ENCODE results near the gene SLC1A4. TPM values are rescaled to one million over a fixed set of nuclear protein-coding genes. Genes with fewer than 3 reads are reported as not detected.

Gene SLC1A4
- polyA plus RNA-seq, 1 of the 3 experiments (the other 2 are of a cell fraction) = 4.4 TPM

GRCh38 chr2:65037178-65037577 lies 48.0 kb downstream of the SLC1A4 start:
- no peak overlapping the region for H3K4me2 ChIP-seq
- whole genome bisulfite sequencing (ENCODE audit: low lambda C conversion rate) = 89% methylated on average over 3 of the region's 3 CpGs
- no peak overlapping the region for H3K9ac ChIP-seq
- H3K4me3 ChIP-seq (ENCODE audit: low read depth in 2 of 2, low read length in 1 of 2) = no peak overlapping the region
- no peak overlapping the region for H3K27ac ChIP-seq (ENCODE audit: low read depth in 2 of 2, low read length in 1 of 2)
- no peaks in the 10 kb centered on the region for H3K79me2 ChIP-seq (ENCODE audit: insufficient read depth)
- no peaks in the 10 kb centered on the region for H3K9me3 ChIP-seq
- H3K36me3 ChIP-seq (replicated peaks in 1 of 2; ENCODE audit: control insufficient read depth in 1 of 2, insufficient read depth in 2 of 2, low read length in 1 of 2) = no peaks in the 10 kb centered on the region
- no peak overlapping the region for H2AFZ ChIP-seq (ENCODE audit: low read depth)
- ChIA-PET POLR2A (interaction anchor here (0.7 kb wide), 1 partner anchor 45 kb away, joined by 4 read pairs; no protein-coding TSS in a partner anchor), CTCF (interaction anchor here (0.7 to 13.1 kb wide), 4 partner anchors 42 to 228 kb away, joined by 3 to 130 read pairs (median 4); no protein-coding TSS in a partner anchor)
- no peaks in the 10 kb centered on the region for H3F3A ChIP-seq (replicated peaks; ENCODE audit: insufficient read depth)
- no peaks in the 10 kb centered on the region for H3K27me3 ChIP-seq (ENCODE audit: insufficient read depth)
- no peaks in the 10 kb centered on the region for H4K20me1 ChIP-seq (ENCODE audit: insufficient read depth)
- no peaks in the 10 kb centered on the region for H3K4me1 ChIP-seq (ENCODE audit: control insufficient read depth in 1 of 2, insufficient read depth in 2 of 2, low read depth in 1 of 2, low read length in 1 of 2)
- DNase-seq = no peak
- TF ChIP-seq SIN3A (IDR thresholded peaks at IDR 0.05; ENCODE audit: borderline replicate concordance, low read depth, low read length) = no peak
- TF ChIP-seq NFIC (IDR thresholded peaks at IDR 0.05; ENCODE audit: borderline replicate concordance) = no peak
- TF ChIP-seq ELF1 (IDR thresholded peaks at IDR 0.05) = no peak
- TF ChIP-seq USF2 (IDR thresholded peaks at IDR 0.05; ENCODE audit: borderline replicate concordance, low read depth, low read length) = no peak
- no peak for TF ChIP-seq NRF1 (IDR thresholded peaks at IDR 0.05; ENCODE audit: low read depth, low read length)
- TF ChIP-seq GATA2 (CRISPR knock-in tag; IDR thresholded peaks at IDR 0.05) = no peak
- TF ChIP-seq CHD2 (IDR thresholded peaks at IDR 0.05; ENCODE audit: low read length, partially characterized antibody) = no peak
- no peak for TF ChIP-seq FOXJ3 (CRISPR knock-in tag; IDR thresholded peaks at IDR 0.05)
- TF ChIP-seq POLR2AphosphoS5 (IDR thresholded peaks at IDR 0.05; ENCODE audit: low read depth, low read length) = no peak
- no peak for TF ChIP-seq TEAD4 (IDR thresholded peaks at IDR 0.05; ENCODE audit: borderline replicate concordance, insufficient read depth)
- TF ChIP-seq YY1 (IDR thresholded peaks at IDR 0.05; ENCODE audit: low read depth) = no peak
- H3K9me2 ChIP-seq = no peaks in the 10 kb centered on the region

DNA sequence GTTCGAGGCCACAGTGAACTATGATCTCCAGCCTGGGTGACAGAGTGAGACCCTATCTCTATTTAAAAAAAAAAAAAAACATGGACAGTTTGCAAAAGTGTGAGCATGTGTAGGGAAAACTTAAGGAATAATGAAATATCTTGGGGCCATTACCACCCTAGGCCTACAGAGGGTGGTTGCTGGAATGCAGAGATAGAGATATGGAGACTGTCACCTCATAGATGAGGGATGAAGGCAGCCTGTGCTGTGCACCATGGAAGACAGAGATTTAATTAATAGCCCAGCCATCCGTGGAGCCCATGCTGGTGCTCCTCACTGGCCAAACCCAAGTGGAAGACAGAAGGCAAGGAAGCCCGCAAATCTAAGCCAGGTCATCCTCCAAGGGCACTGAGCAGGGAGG lies 50.4 kb downstream of the SLC1A4 start:
- H3K9ac ChIP-seq = no peak overlapping the region
- no peaks in the 10 kb centered on the region for H3K9me3 ChIP-seq
- H3K4me2 ChIP-seq = no peak overlapping the region
- no peak overlapping the region for H3K4me3 ChIP-seq (ENCODE audit: low read depth in 2 of 2, low read length in 1 of 2)
- TF ChIP-seq NRF1 (IDR thresholded peaks at IDR 0.05; ENCODE audit: low read depth, low read length) (no peak), ELF1 (IDR thresholded peaks at IDR 0.05) (no peak), CHD2 (IDR thresholded peaks at IDR 0.05; ENCODE audit: low read length, partially characterized antibody) (no peak), MXI1 (IDR thresholded peaks at IDR 0.05; ENCODE audit: low read depth, low read length) (no peak), RXRA (IDR thresholded peaks at IDR 0.05; ENCODE audit: borderline replicate concordance, low read depth) (no peak), FOXJ3 (CRISPR knock-in tag; IDR thresholded peaks at IDR 0.05) (no peak), ZBTB33 (IDR thresholded peaks at IDR 0.05; ENCODE audit: borderline replicate concordance, low read depth) (no peak), TEAD4 (IDR thresholded peaks at IDR 0.05; ENCODE audit: borderline replicate concordance, insufficient read depth) (no peak), RCOR1 (IDR thresholded peaks at IDR 0.05; ENCODE audit: low read length) (no peak), IRF3 (IDR thresholded peaks at IDR 0.05; ENCODE audit: low read depth, low read length) (no peak), RFX5 (IDR thresholded peaks at IDR 0.05; ENCODE audit: low read length) (no peak)
- TF ChIP-seq, protein P1, sequence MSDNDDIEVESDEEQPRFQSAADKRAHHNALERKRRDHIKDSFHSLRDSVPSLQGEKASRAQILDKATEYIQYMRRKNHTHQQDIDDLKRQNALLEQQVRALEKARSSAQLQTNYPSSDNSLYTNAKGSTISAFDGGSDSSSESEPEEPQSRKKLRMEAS (IDR thresholded peaks at IDR 0.05; ENCODE audit: low read depth) = no peak
- WGBS (ENCODE audit: low lambda C conversion rate) = 74% methylated on average over 3 of the region's 3 CpGs
- DNase-seq = no peak
- no peaks in the 10 kb centered on the region for H4K20me1 ChIP-seq (ENCODE audit: insufficient read depth)
- no peak overlapping the region for H3K27ac ChIP-seq (ENCODE audit: low read depth in 2 of 2, low read length in 1 of 2)
- ChIA-PET CTCF (interaction anchor here (0.9 to 13.1 kb wide), 9 partner anchors 14 to 133 kb away, joined by 3 to 130 read pairs (median 6); no protein-coding TSS in a partner anchor), POLR2A (no interaction called here)
- H3K79me2 ChIP-seq (ENCODE audit: insufficient read depth) = no peaks in the 10 kb centered on the region
- H2AFZ ChIP-seq (ENCODE audit: low read depth) = no peak overlapping the region
- H3K27me3 ChIP-seq (ENCODE audit: insufficient read depth) = no peaks in the 10 kb centered on the region
- H3F3A ChIP-seq (replicated peaks; ENCODE audit: insufficient read depth) = no peaks in the 10 kb centered on the region
- H3K9me2 ChIP-seq = no peaks in the 10 kb centered on the region
- no peaks in the 10 kb centered on the region for H3K36me3 ChIP-seq (replicated peaks in 1 of 2; ENCODE audit: control insufficient read depth in 1 of 2, insufficient read depth in 2 of 2, low read length in 1 of 2)
- H3K4me1 ChIP-seq (ENCODE audit: control insufficient read depth in 1 of 2, insufficient read depth in 2 of 2, low read depth in 1 of 2, low read length in 1 of 2) = no peaks in the 10 kb centered on the region

Data from SK-N-SH (cell line).